ENCODE measurements around the gene GNB1L. TPM values are rescaled to one million over a fixed set of nuclear protein-coding genes. Genes with fewer than 3 reads are reported as not detected.

GNB1L gene
- total RNA-seq, 2 donors from 2014 or later = 2.6 to 4.7 TPM

- H3K9me3 ChIP-seq = no peaks in the 10 kb centered on the region
- H3K36me3 ChIP-seq = no peaks in the 10 kb centered on the region
- H3K27me3 ChIP-seq = peaks cover 31 to 63% of the 10 kb centered on the region in 2 donors
- H3K27ac ChIP-seq = no peak overlapping the region
- TF ChIP-seq, protein P1, sequence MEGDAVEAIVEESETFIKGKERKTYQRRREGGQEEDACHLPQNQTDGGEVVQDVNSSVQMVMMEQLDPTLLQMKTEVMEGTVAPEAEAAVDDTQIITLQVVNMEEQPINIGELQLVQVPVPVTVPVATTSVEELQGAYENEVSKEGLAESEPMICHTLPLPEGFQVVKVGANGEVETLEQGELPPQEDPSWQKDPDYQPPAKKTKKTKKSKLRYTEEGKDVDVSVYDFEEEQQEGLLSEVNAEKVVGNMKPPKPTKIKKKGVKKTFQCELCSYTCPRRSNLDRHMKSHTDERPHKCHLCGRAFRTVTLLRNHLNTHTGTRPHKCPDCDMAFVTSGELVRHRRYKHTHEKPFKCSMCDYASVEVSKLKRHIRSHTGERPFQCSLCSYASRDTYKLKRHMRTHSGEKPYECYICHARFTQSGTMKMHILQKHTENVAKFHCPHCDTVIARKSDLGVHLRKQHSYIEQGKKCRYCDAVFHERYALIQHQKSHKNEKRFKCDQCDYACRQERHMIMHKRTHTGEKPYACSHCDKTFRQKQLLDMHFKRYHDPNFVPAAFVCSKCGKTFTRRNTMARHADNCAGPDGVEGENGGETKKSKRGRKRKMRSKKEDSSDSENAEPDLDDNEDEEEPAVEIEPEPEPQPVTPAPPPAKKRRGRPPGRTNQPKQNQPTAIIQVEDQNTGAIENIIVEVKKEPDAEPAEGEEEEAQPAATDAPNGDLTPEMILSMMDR (IDR thresholded peaks at IDR 0.05) = no peak
- no peak overlapping the region for H3K4me3 ChIP-seq
- peaks cover 0 to 43% of the 10 kb centered on the region in 2 donors for H3K4me1 ChIP-seq
- DNase-seq (ENCODE audit: low spot score) = no peak
These were observed 91.0 kb downstream of the GNB1L start for GRCh38 chr22:19763458-19764298.

DNA sequence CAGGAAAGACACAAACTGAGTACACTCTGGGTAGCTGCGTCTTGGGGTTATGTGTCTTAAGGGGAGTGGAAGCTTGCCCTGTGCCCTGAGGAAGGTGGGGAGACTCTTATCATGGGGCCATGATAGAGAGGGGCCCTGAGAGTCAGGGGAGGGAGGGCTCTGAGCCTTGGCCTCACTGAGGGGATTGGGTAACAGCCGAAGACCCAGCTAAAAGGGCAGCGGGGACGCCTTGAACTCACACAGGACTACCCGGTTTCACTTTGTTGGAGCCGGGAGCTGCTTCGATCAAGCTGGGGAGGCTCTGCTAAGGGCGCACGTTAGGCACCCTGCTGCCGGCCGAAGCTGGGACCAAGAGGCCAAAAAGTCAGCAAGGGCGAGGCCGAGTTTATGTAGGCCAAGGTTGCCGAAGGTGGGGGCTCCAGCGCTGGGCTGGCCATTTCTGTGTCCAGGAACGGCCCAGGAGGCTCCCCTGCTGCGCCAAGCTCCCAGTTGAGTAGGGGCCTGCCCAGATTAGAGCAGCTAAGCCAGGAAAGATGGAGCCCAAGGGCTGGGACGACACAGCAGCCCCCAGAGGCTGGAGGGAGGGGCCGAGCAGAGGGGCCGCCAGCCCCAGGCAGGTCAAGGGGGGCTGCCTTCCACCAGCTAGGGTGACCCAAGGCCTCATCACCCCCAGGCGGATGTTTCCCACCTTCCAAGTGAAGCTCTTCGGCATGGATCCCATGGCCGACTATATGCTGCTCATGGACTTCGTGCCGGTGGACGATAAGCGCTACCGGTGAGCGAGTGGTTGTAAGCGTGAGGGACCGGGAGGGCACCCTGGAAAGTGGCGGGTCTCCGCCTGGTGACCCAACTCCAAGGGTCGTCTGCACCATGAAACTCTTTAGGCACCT, 91.9 kb downstream of the GNB1L start:
- H3K9me3 ChIP-seq = no peaks in the 10 kb centered on the region
- no peak overlapping the region for H3K27ac ChIP-seq
- peaks cover 22 to 57% of the 10 kb centered on the region in 2 donors for H3K27me3 ChIP-seq
- DNase-seq (ENCODE audit: low spot score) = no peak
- peaks cover 0 to 36% of the 10 kb centered on the region in 2 donors for H3K4me1 ChIP-seq
- TF ChIP-seq, protein P1 (IDR thresholded peaks at IDR 0.05) = no peak
- no peaks in the 10 kb centered on the region for H3K36me3 ChIP-seq
- H3K4me3 ChIP-seq = no peak overlapping the region

GRCh38 chr22:19761725-19762567, 92.7 kb downstream of the GNB1L start:
- Histone ChIP-seq H3K4me1 (peaks cover 0 to 32% of the 10 kb centered on the region in 2 donors), H3K36me3 (no peaks in the 10 kb centered on the region), H3K27ac (no peak overlapping the region), H3K4me3 (no peak overlapping the region), H3K27me3 (peaks cover 17 to 50% of the 10 kb centered on the region in 2 donors), H3K9me3 (no peaks in the 10 kb centered on the region)
- DNase-seq (ENCODE audit: low spot score) = no peak
- TF ChIP-seq, protein P1 (IDR thresholded peaks at IDR 0.05) = no peak

GRCh38 chr22:19760951-19761724, 93.5 kb downstream of the GNB1L start:
- Histone ChIP-seq H3K4me1 (peaks cover 0 to 32% of the 10 kb centered on the region in 2 donors), H3K9me3 (no peaks in the 10 kb centered on the region), H3K27ac (no peak overlapping the region), H3K4me3 (peak overlapping the region in 1 of 2 donors; percentile 28), H3K27me3 (peaks cover 18 to 50% of the 10 kb centered on the region in 2 donors), H3K36me3 (no peaks in the 10 kb centered on the region)
- no peak for DNase-seq (ENCODE audit: low spot score)
- TF ChIP-seq, protein P1 (IDR thresholded peaks at IDR 0.05) = no peak

All from right atrium auricular region (tissue), 2 donors.